Measurements from ENCODE around the gene KCTD5.

- TF ChIP-seq CTCF (IDR thresholded peaks at IDR 0.05) (no peak), EZH2 (IDR thresholded peaks at IDR 0.05) (no peak)
Measured at GRCh38 chr16:2709588-2709984, 27.3 kb downstream of the KCTD5 start.

Data from neural progenitor cell (in vitro differentiated cells).